Activated CD4-positive, alpha-beta T cell treated with anti-CD3 and anti-CD28 coated beads for 24 hours (primary cell): ENCODE results near the gene C1QTNF6.
A peak's percentile ranks its signal among the peaks of the same experiment; 100 is the strongest.

Experiments used
- DNase-seq, 2 donors: peaks; one replicate each; pipeline ENCODE4 v3.0.0-alpha.2; 2020; ENCODE audit warnings: low read depth in 2 of 2

Gene C1QTNF6

DNA sequence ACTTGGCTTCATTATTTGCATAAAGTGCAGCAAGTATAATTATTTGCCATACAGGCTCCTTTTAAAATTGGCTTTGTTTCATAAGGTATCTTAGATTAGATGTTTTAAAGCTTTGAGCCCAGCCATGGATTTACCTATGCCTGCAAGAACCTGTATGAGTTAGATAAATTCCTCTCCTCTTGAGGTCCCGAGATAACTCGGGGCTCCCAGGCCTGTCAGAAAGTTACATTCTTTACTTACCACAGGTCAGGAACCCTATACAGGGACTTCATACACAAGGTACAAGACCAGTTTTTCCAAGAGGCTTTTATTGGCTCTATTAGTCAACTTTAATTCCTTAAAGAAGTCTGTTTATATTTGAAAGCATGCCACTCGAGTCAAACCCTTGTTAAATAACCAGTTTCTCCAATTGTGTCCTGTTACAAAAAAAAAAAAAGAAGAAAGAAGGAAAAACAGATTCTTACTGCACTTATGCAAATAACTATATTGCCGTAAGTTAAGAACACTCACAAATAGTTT is 2.3 kb upstream of the C1QTNF6 start:
- no peak for DNase-seq

DNA sequence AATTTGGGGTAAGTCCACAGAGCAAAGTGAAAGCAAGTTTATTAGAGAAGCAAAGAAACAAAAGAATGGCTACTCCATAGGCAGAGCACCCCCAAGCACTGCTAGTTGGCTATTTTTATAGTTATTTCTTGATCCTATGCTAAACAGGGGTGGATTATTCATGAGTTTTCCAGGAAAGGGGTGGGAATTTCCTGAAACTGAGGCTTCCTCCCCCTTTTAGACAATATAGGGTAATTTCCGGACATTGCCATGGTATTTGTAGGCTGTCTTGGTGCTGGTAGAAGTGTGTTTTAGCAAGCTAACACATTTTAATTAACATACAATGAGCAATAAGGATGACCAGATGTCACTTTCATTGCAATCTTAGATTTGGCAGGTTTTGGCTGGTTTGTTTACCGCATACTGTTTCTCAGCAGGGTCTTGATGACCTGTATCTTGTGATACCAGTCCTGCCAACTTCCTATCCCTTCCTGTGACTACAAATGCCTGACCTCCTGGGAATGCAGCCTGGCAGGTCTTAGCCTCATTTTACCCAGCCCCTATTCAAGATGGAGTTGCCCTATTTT is 937 bp upstream of the C1QTNF6 start:
- no peak for DNase-seq

DNA sequence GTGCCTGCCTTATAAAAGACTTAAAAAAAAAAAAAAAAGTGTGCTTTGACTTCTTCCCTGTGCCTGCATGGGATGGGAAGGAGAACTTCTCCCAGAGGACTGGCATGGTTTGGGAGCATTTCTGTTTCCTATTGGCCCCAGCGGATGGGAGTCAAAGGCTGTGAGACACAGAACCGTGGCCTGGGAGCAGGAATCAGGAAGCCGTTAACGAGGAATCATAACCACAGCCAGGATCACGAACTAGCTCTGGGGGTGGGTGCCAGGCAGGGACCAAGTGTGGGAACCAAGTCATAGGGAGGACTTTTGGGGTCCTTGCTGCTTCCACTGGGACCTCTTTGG is 526 bp downstream of the C1QTNF6 start:
- no peak for DNase-seq

DNA sequence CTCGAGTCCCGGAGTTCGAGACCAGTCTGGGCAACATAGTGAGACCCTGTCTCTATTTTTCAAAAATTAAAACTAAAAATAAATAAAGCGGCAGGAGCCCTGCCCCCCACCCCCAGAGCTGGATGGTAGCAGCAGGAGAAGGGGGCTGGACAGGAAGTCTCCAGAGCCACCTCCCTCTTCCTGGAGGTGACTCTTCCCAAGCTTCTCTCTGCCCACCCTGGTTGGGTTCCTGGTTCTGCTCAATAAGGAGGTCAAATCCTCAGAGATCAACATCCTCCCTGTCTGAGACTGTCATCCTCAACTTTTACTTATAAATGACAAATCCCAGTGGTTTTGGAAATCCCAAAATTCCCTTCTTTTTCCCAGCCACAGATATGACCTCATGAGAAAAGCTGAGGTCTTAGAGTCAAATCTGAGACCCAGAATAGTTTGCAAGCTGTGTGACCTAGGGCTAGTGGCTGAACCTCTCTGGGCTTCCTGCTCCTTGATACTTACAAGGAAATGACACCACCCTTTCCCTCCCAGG is 987 bp downstream of the C1QTNF6 start:
- DNase-seq, result no peak

DNA sequence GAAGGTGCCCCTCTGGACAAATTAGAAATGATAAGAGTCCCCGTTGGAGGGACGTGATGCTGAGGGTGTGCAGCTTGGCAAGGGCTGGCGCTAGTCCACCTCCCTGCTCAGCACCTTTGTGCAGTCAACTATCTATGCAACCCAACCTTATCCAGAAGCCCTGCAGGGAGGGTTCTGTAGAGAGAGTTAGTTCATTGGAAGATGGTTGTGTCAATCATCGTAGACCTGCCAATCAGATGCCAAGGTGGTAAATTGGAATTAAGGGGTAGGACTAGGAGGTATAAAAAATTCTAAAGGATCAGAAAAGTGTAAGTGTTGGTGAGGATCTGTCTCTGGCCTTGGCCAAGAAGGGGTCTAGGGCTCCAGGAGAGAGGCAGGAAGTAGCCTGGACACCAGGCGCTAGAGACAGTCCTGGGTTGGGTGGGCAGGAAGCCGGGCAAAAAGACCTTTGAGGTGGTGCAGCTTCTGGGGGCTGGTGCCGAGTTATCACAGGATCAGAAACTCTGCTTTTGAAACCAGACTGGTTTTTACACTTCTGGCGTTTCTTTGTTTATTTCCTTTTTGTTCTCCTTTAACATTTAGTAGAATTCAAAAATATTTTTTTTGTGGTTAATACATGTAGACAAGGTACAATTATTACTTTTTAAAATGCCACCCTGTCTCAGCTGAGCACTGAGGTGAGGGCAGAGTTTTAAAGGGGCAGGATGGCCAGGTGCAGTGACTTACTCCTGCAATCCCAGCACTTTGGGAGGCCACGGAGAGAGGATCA is 1.6 kb downstream of the C1QTNF6 start:
- DNase-seq, result peak in 1 of 2 donors; percentile 41

DNA sequence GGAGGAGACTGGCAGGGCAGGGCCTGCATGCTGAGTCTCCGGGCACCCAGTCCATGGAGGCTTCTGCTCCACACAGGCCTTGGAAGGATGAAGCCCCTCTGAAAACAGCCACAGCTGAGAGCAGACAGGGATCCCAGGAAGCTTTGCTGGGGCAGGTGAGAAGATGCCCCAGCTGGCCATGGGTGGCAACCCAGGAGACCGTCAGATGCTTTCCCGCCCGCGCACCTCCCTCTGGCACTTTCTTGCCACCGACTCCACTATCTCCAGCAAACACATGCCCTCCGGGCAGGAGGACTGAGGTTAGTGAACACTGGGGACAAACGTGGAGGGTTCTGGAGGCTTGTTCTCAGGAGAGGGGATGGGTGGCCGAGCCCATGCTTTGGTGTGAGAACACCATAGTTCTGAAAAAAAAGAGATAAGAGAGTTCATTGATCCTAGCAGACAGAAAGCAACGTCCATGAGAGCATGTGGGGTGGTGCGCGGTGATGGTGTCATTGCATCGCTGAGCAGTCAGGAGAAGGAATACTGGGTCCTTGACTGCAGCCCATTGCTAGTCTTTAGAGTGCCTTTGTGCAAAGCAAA is 2.3 kb downstream of the C1QTNF6 start:
- DNase-seq, result no peak

DNA sequence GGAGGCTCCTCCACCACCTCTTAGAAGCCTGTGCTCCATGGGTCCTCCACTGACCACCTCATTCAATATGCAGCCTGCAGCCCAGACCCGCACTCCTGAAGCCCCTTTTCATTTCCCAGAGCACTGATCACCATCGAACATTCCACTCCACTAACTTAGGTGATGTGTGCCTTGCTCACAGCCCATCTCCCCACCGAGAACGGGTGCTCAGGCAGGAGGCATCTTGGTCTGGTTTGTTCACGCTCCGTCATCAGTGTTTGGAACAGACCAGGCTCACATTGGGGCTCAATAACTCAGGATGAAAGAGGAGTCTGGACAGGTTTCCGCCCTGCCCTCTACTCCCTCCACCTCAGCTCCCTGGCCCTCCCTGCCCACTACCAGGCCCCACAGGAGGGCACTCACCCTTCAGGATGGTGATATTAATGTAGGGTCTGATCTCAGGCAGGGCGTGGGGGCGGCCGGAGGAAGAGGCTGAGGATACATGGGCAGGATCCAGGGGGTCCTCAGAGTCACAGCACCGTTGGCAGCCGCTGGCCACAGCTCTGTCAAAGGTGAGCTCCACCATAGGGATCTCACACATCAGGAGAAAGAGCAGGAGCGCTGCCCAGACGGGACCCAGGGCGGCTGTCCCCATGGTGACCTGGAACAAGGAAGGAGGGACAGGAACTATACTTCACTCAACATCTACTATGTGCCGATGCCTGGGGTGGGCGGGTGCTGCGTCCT is 3.1 kb downstream of the C1QTNF6 start:
- DNase-seq, result no peak

DNA sequence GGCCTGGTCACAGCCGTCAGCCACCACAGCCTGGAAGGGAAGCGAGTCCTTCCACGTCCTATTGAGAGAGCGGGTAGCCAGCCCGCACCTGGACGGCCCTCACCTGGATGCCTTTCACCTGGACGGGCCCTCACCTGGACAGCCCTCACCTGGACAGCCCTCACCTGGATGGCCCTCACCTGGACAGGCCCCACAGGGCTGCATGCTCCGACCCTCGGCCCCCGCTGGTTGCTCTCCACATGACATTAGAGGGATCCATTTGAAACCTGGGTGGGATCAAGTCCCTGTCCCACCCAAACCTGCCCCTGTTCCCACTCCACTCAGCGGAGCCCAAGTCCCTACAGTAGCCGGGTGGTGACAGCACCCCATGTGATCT is 3.7 kb downstream of the C1QTNF6 start:
- no peak for DNase-seq

DNA sequence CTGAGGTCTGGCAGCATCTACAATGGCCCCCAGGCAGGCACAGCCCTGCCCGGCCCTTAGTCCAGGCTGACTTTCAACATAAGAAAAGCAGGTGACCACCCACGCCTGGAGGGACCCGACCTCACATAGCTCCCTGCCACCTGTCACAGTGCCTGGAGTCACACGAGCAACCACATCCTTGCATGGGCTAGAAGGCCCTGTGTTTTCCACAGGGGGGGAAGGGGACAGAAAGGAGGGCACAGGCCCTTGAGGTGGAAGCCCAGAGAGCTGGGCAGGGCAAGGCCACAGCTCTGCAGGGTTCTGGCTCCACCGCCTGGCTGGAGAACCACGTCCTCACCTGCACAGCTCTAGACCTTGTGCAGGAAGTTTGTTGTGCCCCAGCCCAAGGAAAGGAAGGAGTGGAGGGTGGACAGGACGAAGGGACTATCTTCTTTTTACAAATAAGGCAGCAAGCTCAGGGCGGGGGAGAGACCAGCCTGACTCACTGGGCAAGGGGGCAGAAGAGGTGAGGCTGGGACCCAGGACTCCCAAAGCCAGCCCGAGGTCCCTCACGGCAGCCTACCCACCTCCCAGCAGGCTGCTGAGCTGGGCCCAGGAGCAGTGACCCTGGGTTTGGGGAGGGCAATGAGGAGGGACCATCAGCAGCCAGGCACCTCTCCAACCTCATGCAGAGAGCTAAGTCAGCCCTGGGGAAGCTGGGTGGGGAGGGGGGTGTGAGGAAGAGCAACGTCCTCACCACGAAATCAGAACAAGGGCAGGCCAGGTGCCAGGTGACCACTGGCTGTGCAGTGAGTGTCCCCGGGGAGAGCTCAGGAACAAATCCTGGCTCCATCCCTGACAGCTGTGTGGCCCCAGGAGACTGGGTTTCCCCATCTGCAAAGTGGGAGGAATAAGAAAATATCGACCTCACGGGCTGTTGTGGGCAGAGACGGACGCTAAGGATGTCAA is 4.3 kb downstream of the C1QTNF6 start:
- no peak for DNase-seq

DNA sequence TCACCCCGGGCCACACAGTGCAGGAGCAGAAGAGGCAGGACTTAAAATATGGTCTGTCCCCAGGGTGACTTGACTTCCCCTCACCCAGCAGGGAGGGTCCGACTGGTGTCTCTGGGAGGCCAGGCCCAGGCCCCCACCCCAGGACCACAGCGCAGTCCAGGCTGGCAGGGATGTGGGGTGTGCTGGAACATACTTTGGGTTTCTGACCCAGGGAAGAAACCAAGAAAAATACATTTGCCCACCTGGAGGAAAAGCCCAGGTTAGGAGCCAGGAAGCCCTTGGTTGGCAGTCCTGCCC is 5.2 kb downstream of the C1QTNF6 start:
- no peak for DNase-seq

DNA sequence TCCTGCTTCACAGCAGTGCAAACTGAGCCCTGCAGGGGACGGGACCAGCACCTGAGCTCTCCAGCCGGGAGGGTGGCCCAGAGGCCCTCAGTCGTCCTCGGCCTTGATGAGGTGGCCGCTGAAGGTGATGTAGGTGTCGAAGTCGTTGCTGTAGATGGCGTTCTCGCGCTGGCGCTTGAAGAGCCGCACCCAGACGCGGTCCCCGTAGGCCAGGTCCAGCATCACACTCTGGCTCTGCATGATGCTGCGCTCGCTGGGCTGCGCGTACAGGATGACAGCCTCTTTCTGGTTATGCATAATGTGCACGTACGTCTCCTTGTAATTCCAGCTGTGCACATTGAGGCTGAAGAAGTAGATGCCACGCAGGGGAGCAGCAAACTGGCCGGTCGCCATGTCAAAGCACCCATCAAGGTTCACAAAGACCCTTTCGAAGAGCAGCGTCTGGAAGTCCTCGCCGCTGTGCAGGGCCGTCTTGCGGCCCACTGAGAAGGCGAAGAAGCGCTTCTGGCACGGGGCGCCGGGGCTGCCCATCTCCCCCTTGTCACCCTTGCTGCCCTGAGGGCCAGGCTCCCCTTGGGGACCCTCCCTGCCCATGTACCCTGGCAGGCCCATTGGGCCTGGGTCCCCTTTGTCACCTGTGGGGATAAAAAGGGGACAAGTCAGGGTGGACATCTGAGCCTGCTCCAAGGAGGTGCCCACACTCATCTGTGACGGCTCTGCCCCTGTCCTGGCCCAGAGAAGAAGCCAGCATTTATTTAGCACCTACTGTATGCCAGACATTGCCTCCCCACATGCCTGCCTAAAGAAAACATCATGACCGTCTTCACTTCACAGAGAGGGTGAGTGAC is 5.7 kb downstream of the C1QTNF6 start:
- no peak for DNase-seq

DNA sequence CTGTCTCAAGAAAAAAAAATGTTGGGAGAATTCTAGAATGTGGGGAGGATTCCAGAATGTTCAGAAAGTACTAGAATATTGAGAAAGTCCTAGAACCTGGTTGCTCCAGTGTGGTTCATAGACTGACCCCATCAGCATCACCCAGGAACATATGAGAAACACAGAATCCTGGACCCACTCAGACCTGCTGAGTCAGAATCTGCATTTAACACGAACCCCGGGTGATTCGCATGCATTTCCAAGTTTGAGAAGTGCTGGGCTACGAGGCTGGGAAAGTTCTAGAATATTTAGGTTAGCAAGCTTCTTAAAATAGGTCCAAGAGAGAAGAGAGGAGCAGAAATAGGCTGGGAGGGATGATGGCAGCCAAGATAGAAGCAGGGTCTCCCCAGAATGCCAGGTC is 6.4 kb downstream of the C1QTNF6 start:
- no peak for DNase-seq

DNA sequence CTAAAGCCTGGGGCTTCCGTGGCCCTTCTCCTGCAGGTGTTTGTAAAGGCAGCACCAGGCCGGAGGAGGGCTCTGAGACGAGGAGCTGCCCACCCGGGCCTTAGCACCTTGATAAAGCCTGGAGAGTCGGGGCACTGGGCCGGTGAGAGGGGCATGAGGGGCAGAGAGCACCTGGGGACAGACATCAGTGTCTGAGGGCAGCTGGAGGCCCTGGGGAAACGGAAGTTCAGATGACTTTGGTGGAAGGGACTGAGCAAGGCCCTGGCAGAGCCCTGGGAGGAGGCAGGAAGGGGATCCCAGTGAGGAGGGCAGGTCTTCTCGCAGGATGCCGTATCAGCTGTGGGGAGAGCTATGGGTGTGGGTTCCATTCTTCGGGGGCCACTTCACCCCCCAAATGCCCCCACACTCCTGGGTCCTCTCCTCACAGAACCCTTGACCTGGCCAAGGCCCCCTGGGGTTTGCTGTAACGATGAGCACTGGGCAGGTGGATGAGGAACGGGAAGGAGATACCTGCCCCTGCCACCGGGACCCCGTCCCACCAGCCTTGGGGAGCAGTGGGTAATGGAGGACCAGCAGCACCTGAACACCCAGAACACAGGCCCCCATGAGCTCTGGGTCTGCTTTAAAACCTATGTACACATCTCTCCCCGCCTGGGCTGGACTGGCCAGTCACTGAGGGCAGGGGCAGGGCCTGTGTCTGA is 7.4 kb downstream of the C1QTNF6 start:
- DNase-seq, result no peak

DNA sequence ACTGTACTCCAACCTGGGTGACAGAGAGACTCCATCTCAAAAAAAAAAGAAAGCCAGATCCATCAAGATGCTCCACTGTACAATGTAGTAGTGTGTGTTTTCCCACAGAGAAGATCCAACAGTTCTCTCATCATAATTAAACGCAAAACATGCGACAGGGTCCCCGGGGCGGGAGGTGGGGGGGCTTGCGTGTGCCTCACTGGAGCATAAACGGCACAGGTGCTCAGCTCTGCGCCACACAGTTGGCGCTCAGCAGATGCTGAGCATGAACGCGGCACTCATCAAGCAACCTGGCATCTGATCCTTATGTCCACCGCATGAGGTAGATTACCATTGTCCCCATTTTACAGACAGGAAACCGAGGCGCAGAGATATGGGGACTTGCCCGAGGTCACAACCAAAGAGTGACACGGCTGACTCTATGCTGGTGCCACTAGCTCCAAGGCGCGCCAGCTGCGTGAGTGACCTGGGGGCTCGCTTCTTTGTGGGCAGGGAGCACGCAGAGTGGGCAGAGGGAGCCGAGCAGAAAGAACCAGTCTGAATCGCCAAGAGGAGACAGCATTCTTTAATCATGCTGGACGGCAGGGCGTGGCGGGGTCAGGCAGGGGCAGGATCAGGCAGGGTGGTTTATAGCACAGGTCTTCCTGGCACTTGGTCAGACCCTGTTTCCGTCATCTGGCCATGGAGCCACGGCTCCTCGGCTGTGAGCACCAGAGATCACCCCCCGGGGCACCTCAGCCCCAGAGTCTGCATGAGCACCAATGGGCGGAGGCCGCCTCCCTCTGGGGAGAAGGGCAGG is 8.2 kb downstream of the C1QTNF6 start:
- no peak for DNase-seq

DNA sequence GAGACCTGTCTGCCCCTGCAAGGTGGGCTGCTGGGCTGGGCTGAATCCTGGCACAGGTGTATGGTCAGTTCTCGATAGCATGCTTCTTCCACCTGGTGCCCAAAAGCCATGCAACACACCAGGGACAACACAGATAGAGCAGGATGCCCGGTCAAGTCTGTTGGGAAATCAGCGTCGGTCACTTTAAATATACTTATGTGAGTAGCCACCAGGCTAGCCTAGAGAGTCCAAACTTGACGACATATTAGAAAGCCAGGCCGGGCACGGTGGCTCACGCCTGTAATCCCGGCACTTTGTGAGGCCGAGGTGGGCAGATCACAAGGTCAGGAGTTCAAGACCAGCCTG is 8.9 kb downstream of the C1QTNF6 start:
- DNase-seq, result no peak

DNA sequence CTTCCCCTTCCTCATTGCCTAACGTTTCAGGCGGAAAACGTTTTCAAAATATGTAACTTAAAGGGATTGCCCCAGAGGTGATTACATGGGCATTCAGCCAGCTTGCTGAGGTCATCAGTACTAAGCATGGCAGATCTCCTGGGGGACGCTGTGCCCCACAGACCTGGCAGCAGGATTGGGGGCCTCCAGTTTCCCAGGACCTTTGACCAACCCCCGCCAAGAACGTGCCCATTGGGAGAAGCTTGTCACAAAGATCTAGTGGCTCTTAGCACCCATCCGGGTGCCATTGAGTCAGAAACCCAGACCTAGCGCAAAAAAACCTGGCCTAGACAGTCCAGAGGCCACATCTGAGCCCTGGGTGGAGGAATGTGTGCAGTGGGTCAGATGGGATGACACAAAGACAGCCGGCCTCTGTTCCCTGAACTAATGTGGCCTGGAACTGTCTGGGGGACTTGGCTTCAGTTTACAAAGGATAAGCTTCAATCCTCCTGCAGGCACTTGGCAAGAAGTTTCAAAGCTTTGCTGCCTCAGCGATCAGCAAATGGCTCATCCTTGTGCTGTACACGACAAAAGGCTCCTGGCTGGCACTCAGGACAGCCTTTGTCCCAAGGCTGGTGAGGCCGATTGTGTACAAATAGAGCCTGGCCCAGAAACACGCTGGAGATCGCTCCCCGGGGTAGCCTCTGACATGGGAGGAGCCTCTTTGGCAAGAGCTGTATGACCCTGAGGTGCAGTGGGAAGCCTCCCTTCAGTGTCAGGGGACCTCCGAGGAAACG is 9.5 kb downstream of the C1QTNF6 start:
- DNase-seq, result no peak

DNA sequence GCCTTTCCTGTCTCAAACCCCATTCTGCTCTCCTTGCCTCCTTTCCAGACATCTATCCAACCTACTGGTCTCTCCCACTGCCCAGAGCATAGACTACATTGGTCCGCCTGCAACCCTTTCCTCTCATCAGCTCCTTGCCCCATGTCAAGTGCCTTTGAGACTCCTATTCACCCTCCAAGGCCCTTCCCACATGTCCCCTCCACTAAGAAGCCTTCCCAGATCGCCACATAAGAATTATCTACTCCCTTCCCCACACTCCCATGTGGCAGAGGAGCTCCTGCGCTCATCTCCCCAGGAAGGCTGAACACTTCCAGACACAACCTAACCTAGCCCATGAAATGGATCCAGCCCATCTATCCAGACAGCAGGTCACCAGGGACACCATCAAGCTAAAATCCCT is 10.3 kb downstream of the C1QTNF6 start:
- DNase-seq, result no peak

DNA sequence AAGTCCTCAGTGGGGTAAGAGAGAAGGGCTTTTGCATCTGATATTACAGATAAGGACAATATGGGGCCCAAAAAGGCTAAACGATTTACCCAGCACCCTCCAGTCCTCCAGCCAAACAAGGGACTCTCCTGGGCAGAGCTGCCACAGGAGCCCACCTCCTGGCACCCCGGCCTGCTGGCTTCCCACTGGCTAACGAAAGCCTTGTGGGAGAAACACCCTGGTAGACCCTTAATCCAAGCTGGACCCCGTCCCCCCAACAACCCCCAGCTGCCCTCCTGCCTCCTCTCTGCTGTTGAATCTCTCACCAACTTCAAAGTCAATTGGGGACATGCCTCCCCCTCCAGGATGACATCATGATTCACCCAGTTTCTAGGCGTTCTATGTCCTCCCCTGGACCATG is 10.8 kb downstream of the C1QTNF6 start:
- DNase-seq, result no peak
